EL (cell line): ENCODE results near the gene NMRK1.

ENCODE experiments used
- DNase-seq: peaks from one replicate; pipeline ENCODE4 v3.0.0-alpha.2; 2016

The NMRK1 gene

GRCh38 chr9:75054368-75055001 is 33.5 kb downstream of the NMRK1 start:
- peak; percentile 1 for DNase-seq

DNA sequence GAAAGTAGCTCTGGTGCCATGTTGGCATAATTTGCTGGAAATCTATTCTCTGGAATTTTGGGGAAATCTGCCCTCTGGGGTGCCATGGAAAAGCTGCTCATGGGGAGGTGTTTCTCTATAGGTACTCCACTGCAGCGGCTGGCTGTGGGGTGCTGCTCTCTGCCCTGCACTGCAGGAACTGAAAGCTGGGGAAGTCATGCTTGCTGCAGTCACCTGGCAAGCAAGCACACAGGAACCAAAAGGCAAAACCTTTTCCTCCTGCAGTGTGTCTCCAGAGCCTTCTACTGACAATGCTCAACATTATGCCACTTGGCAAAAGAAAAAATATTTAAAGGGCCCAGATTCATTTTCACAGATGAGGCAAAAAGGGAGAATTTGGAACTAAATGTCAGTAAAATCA is 34.1 kb downstream of the NMRK1 start:
- DNase-seq = no peak

DNA sequence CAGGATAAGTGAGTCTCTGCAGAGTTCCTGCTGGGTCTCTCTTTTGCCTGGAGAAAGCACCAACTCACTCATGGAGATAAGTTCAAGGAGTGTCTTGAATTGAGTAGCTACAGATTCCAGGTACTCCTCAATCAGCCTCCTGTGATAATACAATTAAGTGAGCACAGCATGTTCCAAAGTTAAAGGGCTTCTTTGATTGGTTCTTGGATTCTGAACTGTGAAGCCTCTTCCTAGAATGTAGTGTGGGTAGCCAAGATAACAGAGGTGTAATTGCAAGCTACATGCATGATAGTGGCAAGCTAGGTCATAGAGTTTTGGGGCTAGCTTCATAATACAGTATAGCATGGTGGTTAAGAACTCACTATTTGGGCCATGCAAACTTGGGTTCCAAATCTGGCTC is 36.7 kb downstream of the NMRK1 start:
- no peak for DNase-seq

- DNase-seq = no peak
Measured at GRCh38 chr9:75047506-75047905, 40.4 kb downstream of the NMRK1 start.

GRCh38 chr9:75046725-75047345 is 41.1 kb downstream of the NMRK1 start:
- DNase-seq = no peak

- DNase-seq = no peak
Measured at GRCh38 chr9:75041041-75041440, 46.9 kb downstream of the NMRK1 start.

- no peak for DNase-seq
Measured at GRCh38 chr9:75039801-75040200, 48.2 kb downstream of the NMRK1 start.

DNA sequence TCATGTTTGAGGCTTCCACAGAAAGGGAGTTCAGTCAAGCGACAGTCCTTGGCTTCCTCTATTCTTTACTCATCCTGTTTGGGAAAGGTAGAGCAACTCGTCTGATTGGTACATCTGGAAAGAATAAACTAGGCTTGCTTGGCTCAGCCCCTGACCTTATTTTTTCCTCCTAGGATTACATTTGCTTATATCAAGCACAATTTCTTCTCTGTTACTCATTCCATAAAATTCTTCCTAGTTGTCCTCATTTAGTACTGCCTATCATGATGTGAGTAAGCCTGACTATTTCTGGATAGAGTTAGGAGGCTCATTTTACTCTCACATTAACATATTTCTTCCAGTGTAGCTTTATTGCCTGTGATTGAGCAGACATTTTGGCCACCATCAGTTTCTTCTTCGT is 48.9 kb downstream of the NMRK1 start:
- DNase-seq = peak; percentile 56

GRCh38 chr9:75036793-75037192 is 51.2 kb downstream of the NMRK1 start:
- no peak for DNase-seq

DNA sequence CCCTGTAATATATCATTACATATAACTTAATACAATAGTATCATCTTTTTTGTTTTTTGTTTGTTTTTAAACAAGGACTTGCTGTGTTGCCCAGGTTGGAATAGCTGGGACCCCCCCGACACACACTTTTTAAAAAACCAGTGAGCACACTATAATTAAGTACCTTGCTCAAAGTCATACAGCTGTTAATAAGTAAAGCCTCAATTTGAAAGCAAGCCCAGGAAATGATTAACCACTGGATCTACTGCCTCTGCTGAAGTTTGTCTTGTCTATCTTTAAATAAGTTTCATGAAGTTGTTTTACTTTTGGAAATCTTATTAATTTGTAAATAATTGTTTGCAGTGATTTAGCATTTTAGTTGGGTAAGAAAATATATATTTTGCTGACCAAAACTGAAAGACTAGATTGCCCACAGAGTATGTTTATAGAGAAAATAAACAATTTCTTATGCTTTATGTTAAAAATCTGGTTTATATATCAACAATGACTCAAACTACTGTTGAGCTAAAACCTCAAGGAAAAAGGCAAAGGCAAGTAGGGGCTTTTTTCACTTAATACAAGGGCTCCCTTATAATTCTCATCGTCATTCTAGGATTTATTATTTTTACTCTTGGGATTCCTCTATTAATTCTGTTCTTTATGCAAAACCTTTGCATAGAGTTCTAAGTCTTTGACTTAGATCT is 54.0 kb downstream of the NMRK1 start:
- DNase-seq = no peak

GRCh38 chr9:75027187-75028107 is 60.5 kb downstream of the NMRK1 start:
- DNase-seq = peak; percentile 40

GRCh38 chr9:75023846-75024245 is 64.1 kb downstream of the NMRK1 start:
- DNase-seq = no peak

DNA sequence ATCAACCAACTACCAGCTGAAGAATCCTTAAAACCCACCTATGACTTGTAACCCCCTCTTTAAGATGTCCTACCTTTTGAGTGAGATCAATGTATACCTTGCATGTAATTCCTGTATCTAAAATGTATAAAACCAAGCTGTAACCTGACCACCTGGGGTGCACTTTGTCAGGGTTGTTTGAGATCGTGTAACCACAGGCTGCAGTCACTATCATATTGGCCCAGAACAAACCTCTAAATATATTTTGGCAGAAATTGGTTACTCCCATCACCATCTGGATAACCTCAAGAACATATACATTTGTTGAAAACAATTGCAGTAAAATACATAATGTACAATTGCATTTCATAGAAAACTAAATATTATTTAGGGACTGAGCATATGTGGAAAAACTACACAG is 68.3 kb downstream of the NMRK1 start:
- DNase-seq = no peak

DNA sequence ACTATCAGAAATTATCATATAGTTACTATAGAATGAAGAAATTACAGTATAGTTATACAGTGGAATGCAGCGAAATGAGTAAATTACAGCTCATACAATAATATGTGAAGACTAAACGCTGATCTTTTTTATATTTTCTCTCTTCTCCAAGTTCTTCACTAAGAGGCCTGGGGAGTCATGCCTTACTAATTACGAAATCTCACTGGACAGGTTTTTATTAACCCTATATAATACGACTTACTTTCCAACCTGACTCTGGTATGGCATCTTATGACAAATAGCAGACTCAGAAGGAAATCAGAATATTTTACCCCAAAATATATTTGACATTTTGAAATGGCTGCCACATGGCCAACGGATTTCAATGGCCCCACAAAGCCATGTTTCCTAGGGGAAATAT is 68.9 kb downstream of the NMRK1 start:
- DNase-seq = no peak

DNA sequence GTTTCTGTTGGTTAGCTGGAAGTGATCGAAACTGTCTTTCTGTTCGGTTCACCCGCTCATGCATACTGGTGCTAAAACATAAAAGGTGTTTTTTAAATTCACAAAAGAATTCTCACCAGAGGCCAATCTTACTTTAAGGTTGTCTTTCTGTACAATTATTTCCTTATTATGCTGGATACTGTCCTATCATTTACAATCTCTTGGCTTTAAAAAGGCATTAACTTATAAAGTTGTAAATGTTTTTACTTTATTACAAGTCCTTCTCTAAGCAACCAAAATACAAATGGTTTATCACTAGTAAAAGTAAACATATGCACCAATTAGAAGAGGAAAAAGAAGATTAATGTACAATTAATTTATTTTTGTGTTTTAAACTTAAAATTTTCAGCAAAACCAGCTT is 70.6 kb downstream of the NMRK1 start:
- no peak for DNase-seq

DNA sequence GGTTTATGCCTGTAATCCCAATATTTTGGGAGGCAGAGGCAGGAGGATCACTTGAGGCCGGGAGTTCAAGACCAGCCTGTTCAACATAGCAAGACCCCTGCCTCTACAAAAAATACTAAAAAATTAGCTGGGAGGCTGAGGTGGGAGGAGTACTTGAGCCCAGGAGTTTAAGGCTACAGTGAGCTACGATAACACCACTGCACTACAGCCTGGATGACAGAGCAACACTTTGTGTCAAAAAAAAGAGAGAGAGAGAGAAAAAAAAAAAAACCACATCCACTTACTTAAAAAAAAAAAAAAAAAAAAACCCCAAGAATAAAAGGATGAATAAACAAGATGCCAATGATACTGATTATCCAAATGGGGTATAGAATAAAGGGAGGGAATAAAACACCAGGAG is 74.2 kb downstream of the NMRK1 start:
- DNase-seq = no peak
